Breast epithelium (tissue), 3 donors: Measurements from ENCODE around the gene STAU1.
"Not testable (repeated sequence)": the region's sequence is repeated elsewhere in the genome, so short reads cannot be mapped to it uniquely, and the experiment has no call there.

Source experiments
- CTCF ChIP-seq, 3 donors: fragments of 450-650 bp; IDR thresholded peaks; one replicate each; pipeline ENCODE4 v1.5.1; 2016 to 2017; ENCODE audit warnings: antibody characterized with exemption in 3 of 3, mild to moderate bottlenecking in 3 of 3, moderate library complexity in 3 of 3
- POLR2A ChIP-seq: fragments of 450-650 bp; IDR thresholded peaks from one replicate; pipeline ENCODE4 v1.6.1; 2016; ENCODE audit warnings: antibody characterized with exemption, mild to moderate bottlenecking, moderate library complexity
- POLR2AphosphoS5 ChIP-seq, 3 donors: sonication (generic); formaldehyde crosslinking; IDR thresholded peaks; one replicate each; pipeline ENCODE4 v1.6.1; 2017; ENCODE audit warnings: antibody characterized with exemption in 3 of 3

GRCh38 chr20:49104979-49105547 is 83.1 kb downstream of the STAU1 start:
- TF ChIP-seq CTCF (IDR thresholded peaks at IDR 0.05); POLR2A; POLR2AphosphoS5 (IDR thresholded peaks at IDR 0.05): not testable (repeated sequence)
